H9 (cell line): Measurements from ENCODE around the gene TNP2. TPM values are rescaled to one million over a fixed set of nuclear protein-coding genes. Genes with fewer than 3 reads are reported as not detected.

Source experiments
- DNase-seq: peaks from one replicate; pipeline ENCODE4 v3.0.0-alpha.2; 2017
- H2AFZ ChIP-seq: one replicate; pipeline ENCODE4 v1.6.1; 2013; ENCODE audit warnings: mild to moderate bottlenecking, low read length, control low read depth, moderate library complexity
- H2AK5ac ChIP-seq: 2 replicates; pipeline ENCODE4 v1.6.1; 2013; ENCODE audit warnings: low read length, control low read depth, mixed read lengths; ENCODE audit not compliant: insufficient read length
- H2BK120ac ChIP-seq: one replicate; pipeline ENCODE4 v1.6.1; 2013; ENCODE audit warnings: low read depth, mild to moderate bottlenecking, low read length, control low read depth, inconsistent platforms; ENCODE audit not compliant: poor library complexity, severe bottlenecking
- H2BK12ac ChIP-seq: 2 replicates; pipeline ENCODE4 v1.6.1; 2013; ENCODE audit warnings: low read length, control low read depth, mixed read lengths, low read depth; ENCODE audit not compliant: insufficient read length
- H2BK15ac ChIP-seq: 2 replicates; pipeline ENCODE4 v1.6.1; 2013; ENCODE audit warnings: low read depth, low read length, control low read depth
- H2BK20ac ChIP-seq: one replicate; pipeline ENCODE4 v1.6.1; 2013; ENCODE audit warnings: low read depth, mild to moderate bottlenecking, low read length, control low read depth, inconsistent platforms; ENCODE audit not compliant: poor library complexity, severe bottlenecking
- H2BK5ac ChIP-seq: 2 replicates; pipeline ENCODE4 v1.6.1; 2013; ENCODE audit warnings: low read length, control low read depth, mixed read lengths; ENCODE audit not compliant: insufficient read length
- H3K14ac ChIP-seq: 2 replicates; pipeline ENCODE4 v1.6.1; 2013; ENCODE audit warnings: low read length, control low read depth; ENCODE audit not compliant: insufficient read depth
- H3K18ac ChIP-seq: 2 replicates; pipeline ENCODE4 v1.6.1; 2013; ENCODE audit warnings: low read depth, mild to moderate bottlenecking, mixed read lengths, low read length, control low read depth; ENCODE audit not compliant: insufficient read length
- H3K23ac ChIP-seq: 2 replicates; pipeline ENCODE4 v1.6.1; 2013; ENCODE audit warnings: low read length, control low read depth, mixed read lengths, low read depth; ENCODE audit not compliant: insufficient read length
- H3K23me2 ChIP-seq: 2 replicates; pipeline ENCODE4 v1.6.1; 2013; ENCODE audit warnings: low read depth, mild to moderate bottlenecking, mixed read lengths, low read length, control low read depth; ENCODE audit not compliant: insufficient read length, poor library complexity, severe bottlenecking
- H3K27ac ChIP-seq: 2 replicates; pipeline ENCODE4 v1.5.1; 2013; ENCODE audit warnings: low read length, control low read depth, mixed read lengths, low read depth; ENCODE audit not compliant: insufficient read length
- H3K27me3 ChIP-seq: 2 replicates; pipeline ENCODE4 v1.6.1; 2013; ENCODE audit warnings: low read length, control low read depth, inconsistent platforms; ENCODE audit not compliant: insufficient read depth
- H3K4ac ChIP-seq: 2 replicates; pipeline ENCODE4 v1.6.1; 2013; ENCODE audit warnings: low read depth, mild to moderate bottlenecking, control low read depth, inconsistent platforms, low read length, moderate library complexity
- H3K4me1 ChIP-seq: 2 replicates; pipeline ENCODE4 v1.6.1; 2013; ENCODE audit warnings: low read length, control low read depth, inconsistent platforms; ENCODE audit not compliant: insufficient read depth
- H3K4me2 ChIP-seq: 2 replicates; pipeline ENCODE4 v1.6.1; 2013; ENCODE audit warnings: low read length, control low read depth, mixed read lengths; ENCODE audit not compliant: insufficient read length, insufficient read depth
- H3K56ac ChIP-seq: 2 replicates; pipeline ENCODE4 v1.6.1; 2013; ENCODE audit warnings: low read depth, mild to moderate bottlenecking, mixed read lengths, low read length, control low read depth; ENCODE audit not compliant: insufficient read length
- H3K79me1 ChIP-seq: 2 replicates; pipeline ENCODE4 v1.6.1; 2013; ENCODE audit warnings: low read depth, mild to moderate bottlenecking, moderate library complexity, low read length, control low read depth, inconsistent platforms; ENCODE audit not compliant: insufficient read depth, poor library complexity, severe bottlenecking
- H3K79me2 ChIP-seq: 2 replicates; pipeline ENCODE4 v1.6.1; 2013; ENCODE audit warnings: low read length, control low read depth, inconsistent platforms; ENCODE audit not compliant: insufficient read depth
- H3K9ac ChIP-seq: 2 replicates; pipeline ENCODE4 v1.6.1; 2013; ENCODE audit warnings: low read length, control low read depth, mixed read lengths; ENCODE audit not compliant: insufficient read length; ENCODE audit errors: extremely low read depth
- H3K9me3 ChIP-seq: one replicate; pipeline ENCODE4 v1.6.1; 2013; ENCODE audit warnings: low read depth, low read length, inconsistent platforms; ENCODE audit not compliant: control insufficient read depth
- H3T11ph ChIP-seq: one replicate; pipeline ENCODE4 v1.6.1; 2013; ENCODE audit warnings: mild to moderate bottlenecking, low read length, control low read depth, inconsistent platforms
- H4K20me1 ChIP-seq: one replicate; pipeline ENCODE4 v1.6.1; 2013; ENCODE audit not compliant: control insufficient read depth, insufficient read length, insufficient read depth
- H4K5ac ChIP-seq: 2 replicates; pipeline ENCODE4 v1.6.1; 2013; ENCODE audit warnings: low read depth, mild to moderate bottlenecking, mixed read lengths, low read length, control low read depth; ENCODE audit not compliant: insufficient read length
- H4K8ac ChIP-seq: replicated peaks from 2 replicates; pipeline ENCODE4 v1.6.1; 2013; ENCODE audit warnings: low read length, control low read depth, mixed read lengths, low read depth; ENCODE audit not compliant: insufficient read length
- H4K91ac ChIP-seq: 2 replicates; pipeline ENCODE4 v1.6.1; 2013; ENCODE audit warnings: low read depth, mild to moderate bottlenecking, moderate library complexity, mixed read lengths, low read length, control low read depth; ENCODE audit not compliant: insufficient read length
- H3K27ac Mint-ChIP-seq, 3 experiments: 2 replicates in 2 of 3; 3 replicates in 1 of 3; pipeline ENCODE4 v1.8.0; 2020 to 2021; ENCODE audit warnings: mixed read lengths in 3 of 3, mild to moderate bottlenecking in 1 of 3, moderate library complexity in 1 of 3
- H3K27me3 Mint-ChIP-seq: 2 replicates; pipeline ENCODE4 v1.8.0; 2021; ENCODE audit warnings: low read depth, mild to moderate bottlenecking, moderate library complexity, mixed read lengths
- H3K36me3 Mint-ChIP-seq, 3 experiments: 2 replicates in 2 of 3; 3 replicates in 1 of 3; pipeline ENCODE4 v1.8.0; 2020 to 2021; ENCODE audit warnings: low read depth in 3 of 3, mixed read lengths in 3 of 3; ENCODE audit not compliant: insufficient read depth in 1 of 3
- H3K4me1 Mint-ChIP-seq, 2 experiments: 2 replicates each; pipeline ENCODE4 v1.8.0; 2020; ENCODE audit warnings: mixed read lengths in 2 of 2
- H3K4me3 Mint-ChIP-seq, 2 experiments: 2 replicates in 1 of 2; 3 replicates in 1 of 2; pipeline ENCODE4 v1.8.0; 2020 to 2021; ENCODE audit warnings: mild to moderate bottlenecking in 2 of 2, mixed read lengths in 2 of 2, moderate library complexity in 1 of 2
- H3K9me3 Mint-ChIP-seq, 2 experiments: 2 replicates in 1 of 2; 3 replicates in 1 of 2; pipeline ENCODE4 v1.8.0; 2020; ENCODE audit warnings: mild to moderate bottlenecking in 2 of 2, mixed read lengths in 2 of 2, moderate library complexity in 1 of 2
- CTCF ChIP-seq: fragments of 200-600 bp; sonication (generic); conservative IDR thresholded peaks from 3 replicates; pipeline ENCODE4 v1.8.0; 2021; ENCODE audit warnings: antibody characterized with exemption, mild to moderate bottlenecking
- WGBS: extraction: QIAGEN DNeasy Blood & Tissue Kit; methylation state at CpG from one replicate; pipeline ENCODE4 v1.1.7; 2013; ENCODE audit warnings: missing lambda C conversion rate, low lambda C conversion rate, mixed read lengths; ENCODE audit not compliant: insufficient read length; ENCODE audit errors: extremely low coverage; 5-methylcytosine and 5-hydroxymethylcytosine counted together
- total RNA-seq: library from RNA; stranded (reverse); gene quantifications from 2 replicates; pipeline ENCODE4 v1.2.1, GENCODE V29; 2021

TNP2 gene
- total RNA-seq, 1 experiment from 2014 or later, result not detected

GRCh38 chr16:11316331-11317015 is 47.3 kb upstream of the TNP2 start:
- peak; percentile 90 for DNase-seq
- Histone ChIP-seq H2BK12ac (peak overlapping the region; percentile 77), H3K79me1 (no peaks in the 10 kb centered on the region), H4K20me1 (no peaks in the 10 kb centered on the region), H3K4ac (no peak overlapping the region), H3K4me1 (peaks cover 6% of the 10 kb centered on the region; the same call in 1 of the 2 replicates), H3K56ac (peak overlapping the region; percentile 38), H4K8ac (peak overlapping the region; percentile 71), H2AK5ac (peak overlapping the region; percentile 66), H3K9me3 (no peaks in the 10 kb centered on the region), H2BK15ac (no peak overlapping the region), H2BK120ac (no peak overlapping the region), H3K27ac (peak overlapping the region; percentile 95), H3K23me2 (no peaks in the 10 kb centered on the region), H2AFZ (no peak overlapping the region), H3K14ac (peak overlapping the region; percentile 81), H3K18ac (peak overlapping the region; percentile 63), H3T11ph (no peak overlapping the region), H2BK20ac (no peak overlapping the region), H3K79me2 (no peaks in the 10 kb centered on the region), H4K5ac (peak overlapping the region; percentile 84), H3K23ac (no peak overlapping the region), H2BK5ac (peak overlapping the region; percentile 87), H3K4me2 (peak overlapping the region; percentile 43), H4K91ac (peak overlapping the region; percentile 11), H3K27me3 (no peaks in the 10 kb centered on the region), H3K9ac (peak overlapping the region; percentile 54)
- H3K4me3 Mint-ChIP-seq, result peak overlapping the region; percentile 44 to 70
- H3K9me3 Mint-ChIP-seq, result peaks cover 0 to 4% of the 10 kb centered on the region in 2 experiments; a peak in 2 of 5 replicates
- peak; percentile 17; the same call in 2 of the 3 replicates for TF ChIP-seq CTCF
- WGBS, result no CpG with 5 or more reads among the region's 23 CpGs
- H3K36me3 Mint-ChIP-seq, result peaks cover 5 to 6% (median 5%) of the 10 kb centered on the region in 3 experiments; a peak in 4 of 7 replicates
- H3K4me1 Mint-ChIP-seq, result peaks cover 55 to 56% of the 10 kb centered on the region in 2 experiments
- H3K27ac Mint-ChIP-seq, result peak overlapping the region; percentile 93 to 100 (median 96)
- no peaks in the 10 kb centered on the region; the same call in 1 of the 2 replicates for H3K27me3 Mint-ChIP-seq
